PFSK-1 (cell line): ENCODE results near the gene ZNF135.

Source experiments
- FOXP2 ChIP-seq: optimal IDR thresholded peaks from 2 replicates; pipeline ENCODE3; 2011; ENCODE audit warnings: borderline replicate concordance, control low read depth, inconsistent platforms; ENCODE audit not compliant: insufficient read depth; ENCODE audit errors: extremely low read length, extremely low read depth
- POLR2AphosphoS5 ChIP-seq: IDR thresholded peaks from 2 replicates; pipeline ENCODE4 v1.6.1; 2012; ENCODE audit warnings: low read depth, mild to moderate bottlenecking, control low read depth, low read length, moderate library complexity
- SIN3A ChIP-seq: IDR thresholded peaks from 2 replicates; pipeline ENCODE4 v1.6.1; 2012; ENCODE audit warnings: mild to moderate bottlenecking, low read length, moderate library complexity, borderline replicate concordance; ENCODE audit not compliant: insufficient read depth
- TAF1 ChIP-seq: IDR thresholded peaks from 2 replicates; pipeline ENCODE4 v1.6.1; 2012; ENCODE audit warnings: low read length, control low read depth, borderline replicate concordance; ENCODE audit not compliant: insufficient read depth
- TF ChIP-seq, protein P1 (sequence below), 2 experiments: IDR thresholded peaks; 2 replicates each; pipeline versions ENCODE4 v1.6.1 to v1.8.0; 2011 to 2012; ENCODE audit warnings: low read depth in 2 of 2, low read length in 2 of 2, control low read depth in 1 of 2, inconsistent platforms in 1 of 2, mild to moderate bottlenecking in 1 of 2, moderate library complexity in 1 of 2; ENCODE audit not compliant: insufficient read depth in 1 of 2

The ZNF135 gene

DNA sequence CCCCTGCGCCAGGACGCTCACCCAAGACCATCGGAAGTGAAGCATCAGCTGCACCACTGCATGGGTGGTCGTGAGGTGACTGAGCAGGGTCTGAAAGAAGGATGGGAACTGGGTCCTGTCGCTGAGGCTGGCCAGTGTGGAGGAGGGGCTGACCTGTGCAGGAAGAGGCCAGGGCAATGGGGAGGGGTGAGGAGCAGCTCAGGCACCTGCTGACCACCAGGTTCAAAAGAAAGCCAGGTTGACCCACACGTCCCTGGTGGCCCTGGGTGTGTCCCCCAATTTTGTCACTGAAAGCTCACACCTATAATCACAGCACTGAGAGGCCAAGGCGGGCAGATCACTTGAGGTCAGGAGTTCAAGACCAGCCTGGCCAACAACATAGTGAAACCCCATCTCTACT, 39.0 kb upstream of the ZNF135 start:
- TF ChIP-seq SIN3A (no peak), FOXP2 (no peak), TAF1 (no peak), POLR2AphosphoS5 (no peak)
- TF ChIP-seq, protein P1, sequence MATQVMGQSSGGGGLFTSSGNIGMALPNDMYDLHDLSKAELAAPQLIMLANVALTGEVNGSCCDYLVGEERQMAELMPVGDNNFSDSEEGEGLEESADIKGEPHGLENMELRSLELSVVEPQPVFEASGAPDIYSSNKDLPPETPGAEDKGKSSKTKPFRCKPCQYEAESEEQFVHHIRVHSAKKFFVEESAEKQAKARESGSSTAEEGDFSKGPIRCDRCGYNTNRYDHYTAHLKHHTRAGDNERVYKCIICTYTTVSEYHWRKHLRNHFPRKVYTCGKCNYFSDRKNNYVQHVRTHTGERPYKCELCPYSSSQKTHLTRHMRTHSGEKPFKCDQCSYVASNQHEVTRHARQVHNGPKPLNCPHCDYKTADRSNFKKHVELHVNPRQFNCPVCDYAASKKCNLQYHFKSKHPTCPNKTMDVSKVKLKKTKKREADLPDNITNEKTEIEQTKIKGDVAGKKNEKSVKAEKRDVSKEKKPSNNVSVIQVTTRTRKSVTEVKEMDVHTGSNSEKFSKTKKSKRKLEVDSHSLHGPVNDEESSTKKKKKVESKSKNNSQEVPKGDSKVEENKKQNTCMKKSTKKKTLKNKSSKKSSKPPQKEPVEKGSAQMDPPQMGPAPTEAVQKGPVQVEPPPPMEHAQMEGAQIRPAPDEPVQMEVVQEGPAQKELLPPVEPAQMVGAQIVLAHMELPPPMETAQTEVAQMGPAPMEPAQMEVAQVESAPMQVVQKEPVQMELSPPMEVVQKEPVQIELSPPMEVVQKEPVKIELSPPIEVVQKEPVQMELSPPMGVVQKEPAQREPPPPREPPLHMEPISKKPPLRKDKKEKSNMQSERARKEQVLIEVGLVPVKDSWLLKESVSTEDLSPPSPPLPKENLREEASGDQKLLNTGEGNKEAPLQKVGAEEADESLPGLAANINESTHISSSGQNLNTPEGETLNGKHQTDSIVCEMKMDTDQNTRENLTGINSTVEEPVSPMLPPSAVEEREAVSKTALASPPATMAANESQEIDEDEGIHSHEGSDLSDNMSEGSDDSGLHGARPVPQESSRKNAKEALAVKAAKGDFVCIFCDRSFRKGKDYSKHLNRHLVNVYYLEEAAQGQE (IDR thresholded peaks at IDR 0.05; ENCODE audit: insufficient read depth in 1 of 2, low read depth in 2 of 2, low read length in 2 of 2) = no peak

DNA sequence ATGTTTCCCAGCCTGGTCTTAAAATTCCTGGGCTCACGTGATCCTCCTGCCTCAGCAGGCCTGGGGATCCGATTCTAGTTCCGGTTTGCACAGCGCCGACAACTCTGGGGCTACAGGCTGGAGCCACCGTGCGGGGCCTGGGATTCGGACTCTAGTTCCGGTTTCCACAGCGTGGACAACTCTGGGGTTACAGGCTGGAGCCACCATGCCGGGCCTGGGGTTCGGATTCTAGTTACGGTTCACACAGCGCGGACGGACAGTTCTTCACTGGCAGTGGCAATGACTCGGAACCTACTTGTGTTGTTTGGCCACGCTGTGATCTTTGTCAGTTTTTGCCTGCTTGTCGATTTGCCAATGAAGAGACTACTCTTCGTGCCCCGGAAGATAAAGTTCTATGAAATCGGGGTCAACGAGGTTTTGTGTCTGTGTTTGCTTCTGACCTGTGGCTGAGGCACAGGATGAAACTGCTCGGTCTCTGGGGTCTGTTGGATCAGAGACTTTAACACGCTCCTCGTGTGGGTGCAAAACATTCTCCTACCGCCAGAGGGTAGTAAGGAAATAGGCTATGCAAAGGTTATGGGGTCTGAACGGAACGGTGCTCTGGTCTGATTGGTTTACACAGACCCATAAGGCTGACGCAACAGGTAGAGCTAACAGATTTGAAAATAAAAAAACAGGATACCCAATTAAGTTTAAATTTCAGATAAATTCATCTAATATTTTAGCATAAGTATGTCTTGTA, 37.4 kb upstream of the ZNF135 start:
- TF ChIP-seq SIN3A = no peak
- no peak for TF ChIP-seq TAF1
- TF ChIP-seq, protein P1 (IDR thresholded peaks at IDR 0.05; ENCODE audit: insufficient read depth in 1 of 2, low read depth in 2 of 2, low read length in 2 of 2) = no peak
- no peak for TF ChIP-seq POLR2AphosphoS5
- no peak for TF ChIP-seq FOXP2

DNA sequence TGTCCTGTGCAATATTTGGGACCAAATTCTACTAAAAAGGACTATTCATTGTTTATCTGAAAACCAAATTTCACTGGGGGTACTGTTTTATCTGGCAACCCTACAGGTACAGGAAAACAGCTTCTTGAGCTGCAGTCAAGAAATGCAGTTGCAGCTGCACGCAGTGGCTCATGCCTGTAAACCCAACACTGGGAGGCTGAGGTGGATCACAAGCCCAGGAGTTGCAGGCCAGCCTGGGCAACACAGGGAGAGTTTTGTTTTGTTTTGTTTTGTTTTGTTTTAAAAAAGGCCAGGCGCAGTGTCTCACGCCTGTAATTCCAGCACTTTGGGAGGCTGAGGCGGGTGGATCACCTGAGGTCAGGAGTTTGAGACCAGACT, 36.8 kb upstream of the ZNF135 start:
- no peak for TF ChIP-seq POLR2AphosphoS5
- TF ChIP-seq, protein P1 (IDR thresholded peaks at IDR 0.05; ENCODE audit: insufficient read depth in 1 of 2, low read depth in 2 of 2, low read length in 2 of 2) = no peak
- TF ChIP-seq SIN3A = no peak
- no peak for TF ChIP-seq TAF1
- TF ChIP-seq FOXP2 = no peak

DNA sequence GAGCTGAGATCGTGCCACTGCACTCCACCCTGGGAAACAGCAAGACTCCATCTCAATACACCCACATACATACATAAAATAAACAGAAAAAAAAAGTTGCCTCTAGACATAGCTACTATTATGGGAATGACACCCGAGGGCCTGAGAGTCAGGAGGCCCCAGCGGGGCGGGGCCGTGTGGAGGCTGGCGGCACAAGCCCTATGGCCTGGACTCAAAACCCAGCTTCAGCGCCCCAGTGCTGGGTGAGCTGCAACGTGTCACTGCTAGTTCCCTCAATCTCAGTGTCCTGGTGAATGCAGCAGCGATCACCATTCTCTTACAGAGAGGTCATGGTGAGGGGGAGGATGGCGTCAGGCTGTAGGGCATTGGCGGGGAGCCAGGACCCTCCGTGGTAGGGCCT, 34.4 kb upstream of the ZNF135 start:
- no peak for TF ChIP-seq POLR2AphosphoS5
- TF ChIP-seq, protein P1 (IDR thresholded peaks at IDR 0.05; ENCODE audit: insufficient read depth in 1 of 2, low read depth in 2 of 2, low read length in 2 of 2) = no peak
- TF ChIP-seq FOXP2 = no peak
- no peak for TF ChIP-seq SIN3A
- no peak for TF ChIP-seq TAF1

DNA sequence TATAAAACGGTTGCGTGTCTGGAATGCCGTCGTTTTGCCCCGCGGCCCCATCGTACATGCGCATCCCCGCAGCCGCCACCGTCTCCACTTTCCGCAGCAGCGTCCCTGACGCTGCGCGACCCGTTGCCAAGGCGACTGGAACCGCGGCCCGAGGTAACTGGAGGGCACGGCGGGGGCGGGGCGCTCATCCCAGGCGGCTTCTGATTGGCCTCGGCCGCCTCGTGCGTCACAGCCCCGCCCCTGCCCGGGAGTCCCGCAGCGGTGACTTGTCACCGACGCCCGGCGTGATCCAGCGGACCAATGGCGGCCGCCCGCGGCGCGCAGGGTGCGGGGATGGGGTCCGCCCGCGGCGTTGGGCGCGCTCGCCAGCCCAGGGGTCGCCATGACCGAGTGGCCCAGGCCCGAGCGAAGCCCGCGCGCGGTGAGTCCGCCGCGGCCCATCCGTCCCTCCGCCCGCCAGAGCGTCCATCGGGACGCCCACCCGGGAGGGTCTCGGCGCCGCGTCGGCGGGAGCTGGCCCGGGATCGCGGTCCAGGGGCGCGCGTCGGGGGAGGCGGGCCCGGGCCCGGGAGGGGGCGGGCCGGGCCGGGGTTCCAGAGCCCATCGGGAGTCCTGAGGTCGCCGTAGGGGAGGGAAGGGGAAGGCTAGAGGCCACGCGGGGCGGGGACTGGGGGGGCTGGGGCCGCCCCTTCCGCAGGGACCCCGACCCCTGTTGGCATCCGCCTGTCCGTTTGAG, 25.2 kb upstream of the ZNF135 start, which contains the start of gene ZSCAN1:
TSS of gene ZSCAN1 (plus strand) at position 285 of the 736 bp plus-strand sequence. CDS start 3,812 bp downstream, outside the sequence.
- TF ChIP-seq FOXP2 (no peak), SIN3A (no peak), TAF1 (no peak), POLR2AphosphoS5 (no peak)
- TF ChIP-seq, protein P1 (IDR thresholded peaks at IDR 0.05; ENCODE audit: insufficient read depth in 1 of 2, low read depth in 2 of 2, low read length in 2 of 2) = no peak
